A549 (cell line): ENCODE data around the gene IL9.

Experiments
- CTCF ChIP-seq: fragments of >200 bp; sonication (Bioruptor Twin); formaldehyde crosslinking; IDR thresholded peaks from 3 replicates; pipeline ENCODE4 v1.5.1; 2016
- HOXA7 ChIP-seq: fragments of 250-450 bp; sonication (Bioruptor Pico); IDR thresholded peaks from 2 replicates; pipeline ENCODE4 v1.5.0; 2020; ENCODE audit warnings: mild to moderate bottlenecking, moderate library complexity
- MAZ ChIP-seq: fragments of 150-350 bp; IDR thresholded peaks from 2 replicates; pipeline ENCODE4 v1.6.1; 2014; ENCODE audit warnings: antibody characterized with exemption, low read depth, low read length, borderline replicate concordance
- POLR2A ChIP-seq: IDR thresholded peaks from 2 replicates; pipeline ENCODE4 v1.6.1; 2012; ENCODE audit warnings: mild to moderate bottlenecking, low read length
- RAD21 ChIP-seq, 2 experiments: fragments of >200 bp in 1 of 2; sonication (Bioruptor Twin) in 1 of 2; formaldehyde crosslinking in 1 of 2; IDR thresholded peaks in 1 of 2; conservative IDR thresholded peaks in 1 of 2; 2 replicates in 1 of 2; 3 replicates in 1 of 2; pipeline ENCODE4 v1.6.1; 2012 to 2018; ENCODE audit warnings: inconsistent platforms in 1 of 2
- USF2 ChIP-seq: fragments of 450-650 bp; IDR thresholded peaks from 2 replicates; pipeline ENCODE4 v1.6.1; 2014; ENCODE audit warnings: antibody characterized with exemption

GRCh38 chr5:135842737-135843136 is 52.9 kb downstream of the IL9 start:
- TF ChIP-seq RAD21 (conservative IDR thresholded peaks at IDR 0.05 in 1 of 2, IDR thresholded peaks at IDR 0.05 in 1 of 2) (no peak), CTCF (no peak), USF2 (no peak), POLR2A (no peak), MAZ (no peak), HOXA7 (CRISPR knock-in tag) (no peak)
